Skin of body (tissue), 3 donors: ENCODE measurements around the gene CLEC2D. TPM values are rescaled to one million over a fixed set of nuclear protein-coding genes. Genes with fewer than 3 reads are reported as not detected.
"Not testable (repeated sequence)": the region's sequence is repeated elsewhere in the genome, so short reads cannot be mapped to it uniquely, and the experiment has no call there.

Experiments used
- DNase-seq: peaks from one replicate; lab custom pipeline; 2025; lab: John Stamatoyannopoulos, UW
- small RNA-seq: library from RNA; depleted of rRNA; stranded (forward); fragments of <200 nt; gene quantifications from one replicate; pipeline ENCODE3, GENCODE V24; 2014; ENCODE audit warnings: low replicate concordance
- total RNA-seq: library from RNA; depleted of rRNA; stranded (reverse); fragments of >200 nt; gene quantifications from one replicate; pipeline ENCODE4 v1.2.3, GENCODE V29; 2014

CLEC2D gene
- total RNA-seq, 1 donor from 2014 or later: 6.0 TPM

GRCh38 chr12:9725213-9725870 is 55.8 kb downstream of the CLEC2D start:
- no peak for DNase-seq

DNA sequence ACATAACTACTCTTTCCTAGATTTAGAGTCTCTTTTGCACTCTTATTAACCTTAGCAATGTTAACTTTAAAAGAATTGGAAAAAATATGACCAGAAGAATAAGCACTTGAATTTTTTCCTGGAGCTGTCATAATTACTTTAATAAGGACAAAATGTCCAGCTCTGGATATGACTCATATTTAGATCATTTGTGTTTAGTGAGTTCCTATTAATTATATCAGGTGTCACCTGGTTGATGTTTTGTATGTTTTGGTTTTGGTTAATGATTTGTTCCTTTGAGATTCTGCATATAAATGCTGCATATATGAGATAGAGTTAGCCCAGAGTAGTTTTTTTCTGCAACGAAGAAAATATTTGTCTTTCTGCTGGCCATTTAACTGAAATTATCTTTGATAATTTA is 58.3 kb downstream of the CLEC2D start:
- DNase-seq: no peak

DNA sequence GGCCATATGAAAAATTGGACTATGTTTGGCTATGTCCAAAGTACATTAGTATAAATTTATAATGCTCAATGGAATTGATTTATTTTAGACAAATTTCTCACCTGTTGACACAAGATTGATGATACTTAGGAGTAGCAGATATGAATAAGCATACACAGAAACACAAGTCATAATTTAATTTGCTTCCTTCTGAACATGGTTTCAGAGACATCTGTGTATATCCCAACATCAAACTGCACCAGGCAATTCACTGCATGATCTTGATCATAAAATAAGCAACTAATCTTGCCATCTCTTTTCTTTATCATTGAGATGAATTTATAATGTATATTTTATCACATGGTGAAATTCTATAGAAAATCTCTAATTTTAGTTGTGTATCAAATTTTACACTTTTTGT is 59.6 kb downstream of the CLEC2D start:
- no peak for DNase-seq

DNA sequence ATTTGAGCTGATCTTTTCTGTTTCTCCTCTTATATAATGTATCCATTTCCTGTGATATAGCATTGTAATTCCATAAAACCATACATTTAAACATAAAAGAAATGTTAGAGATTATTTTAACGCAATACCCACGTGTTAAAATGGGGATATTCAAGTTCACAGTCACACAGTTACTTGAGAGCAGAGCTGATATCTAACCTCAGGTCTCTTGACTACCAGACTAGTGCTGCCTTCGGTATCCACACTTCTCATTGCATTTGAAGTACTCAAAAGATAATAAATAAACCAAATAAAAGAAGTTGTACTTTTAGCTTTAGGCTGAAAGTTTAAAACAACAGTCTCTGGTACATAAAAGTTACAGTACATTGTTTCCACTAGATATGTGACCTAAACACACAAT is 60.5 kb downstream of the CLEC2D start:
- no peak for DNase-seq

GRCh38 chr12:9730591-9730990 is 61.1 kb downstream of the CLEC2D start:
- no peak for DNase-seq

DNA sequence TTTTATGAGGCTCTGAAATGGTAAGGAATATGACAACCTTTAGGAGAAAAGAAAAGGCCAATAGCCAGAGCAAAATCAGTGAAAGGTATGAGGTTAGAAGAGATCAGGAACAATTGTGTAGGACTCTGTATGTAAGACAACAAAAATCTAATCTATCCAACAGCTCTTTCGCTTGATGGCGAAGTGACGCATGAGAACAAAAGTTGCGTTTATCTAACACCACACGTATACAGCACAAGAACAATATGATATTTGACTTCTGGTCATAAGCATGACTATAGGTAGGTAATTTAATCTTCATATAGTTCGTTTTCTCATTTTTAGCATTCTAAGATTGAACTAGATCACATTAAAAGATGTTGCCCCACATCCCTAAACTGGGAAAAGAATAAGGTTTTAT is 61.9 kb downstream of the CLEC2D start:
- DNase-seq: no peak

GRCh38 chr12:9731797-9732196 is 62.3 kb downstream of the CLEC2D start:
- no peak for DNase-seq

GRCh38 chr12:9732921-9733461 is 63.5 kb downstream of the CLEC2D start, which contains the start of gene CLECL1:
Gene CLECL1 (minus strand): TSS chr12:9733097.
- no peak for DNase-seq

GRCh38 chr12:9735601-9736000 is 66.1 kb downstream of the CLEC2D start:
- no peak for DNase-seq

DNA sequence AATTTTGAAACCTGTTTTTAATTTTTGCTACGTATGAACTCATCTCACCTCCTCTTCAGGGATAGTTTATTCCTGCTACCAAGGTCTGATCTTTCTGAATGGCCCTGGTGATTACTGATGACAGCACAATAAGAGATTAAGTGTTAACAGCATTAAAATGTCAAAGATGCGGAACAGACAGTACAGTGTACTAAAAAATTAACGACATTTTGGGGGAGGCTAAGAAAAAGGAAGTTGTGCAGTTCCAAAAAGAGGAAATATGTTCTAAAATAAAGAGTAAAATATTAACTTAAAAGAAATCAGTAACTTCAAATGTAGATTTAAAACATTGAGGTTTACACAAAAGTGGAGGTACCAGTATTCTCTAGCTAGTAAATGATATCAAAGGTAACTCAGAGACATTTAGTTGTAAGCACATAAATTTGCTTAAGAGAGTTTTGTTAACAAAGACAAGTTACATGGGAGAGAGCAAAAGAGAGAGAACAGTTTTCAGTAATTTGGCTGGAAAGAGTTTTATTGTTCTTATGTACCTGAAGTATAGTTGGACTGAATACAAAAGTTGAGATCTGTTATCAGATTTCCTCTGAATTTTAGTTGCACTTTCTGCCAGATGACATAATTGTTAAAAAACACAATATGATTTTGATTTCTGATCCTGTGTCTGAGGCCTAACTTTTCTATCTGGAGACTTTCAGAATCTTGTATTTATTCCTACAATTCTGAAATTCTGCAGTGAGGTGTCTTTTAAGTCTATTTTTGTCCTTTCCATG is 67.6 kb downstream of the CLEC2D start:
- DNase-seq: no peak

- DNase-seq: not testable (repeated sequence)
These were observed 69.4 kb downstream of the CLEC2D start for GRCh38 chr12:9738905-9739304.

- DNase-seq: not testable (repeated sequence)
These were observed 70.0 kb downstream of the CLEC2D start for GRCh38 chr12:9739404-9740105.

GRCh38 chr12:9740106-9740750 is 70.7 kb downstream of the CLEC2D start:
- DNase-seq: no peak

- no peak for DNase-seq
These were observed 72.2 kb downstream of the CLEC2D start for GRCh38 chr12:9741726-9742125.

GRCh38 chr12:9742661-9743060 is 73.1 kb downstream of the CLEC2D start:
- DNase-seq: no peak

GRCh38 chr12:9745199-9745598 is 75.7 kb downstream of the CLEC2D start:
- DNase-seq: no peak

Small RNA genes within 50 kb of the gene (small RNA-seq; reads per million reads assigned to genes)
- gene AC010186.4: not detected
- gene RNU6-700P: not detected

Other genes starting within 250 kb of the CLEC2D start
- 0.79 TPM for gene KLRB1, start 61.8 kb upstream of the CLEC2D start, total RNA-seq
- not detected for gene CLECL1, start 63.4 kb downstream of the CLEC2D start, total RNA-seq
- gene CD69, start 91.2 kb downstream of the CLEC2D start, total RNA-seq: 9.7 TPM
- 0.39 TPM for gene KLRF1, start 157.8 kb downstream of the CLEC2D start, total RNA-seq
- gene CLEC2B, start 199.6 kb downstream of the CLEC2D start, total RNA-seq: 18.7 TPM
- gene KLRF2, start 211.8 kb downstream of the CLEC2D start, total RNA-seq: not detected